Activated CD4-positive, alpha-beta T cell treated with anti-CD3 and anti-CD28 coated beads, Interleukin-2, amount 10 ng/mL, durations not matched to agents 7 days and 5 days (primary cell): Measurements from ENCODE around the gene C4BPB. TPM values are rescaled to one million over a fixed set of nuclear protein-coding genes. Genes with fewer than 3 reads are reported as not detected.

Source experiments
- CTCF ChIA-PET: fragments of 350-600 bp; sonication (Branson Sonifier 250); formaldehyde crosslinking; loops from one replicate; lab custom pipeline; 2021; ENCODE audit warnings: antibody characterized with exemption; lab: Charles Lee
- POLR2A ChIA-PET: fragments of 350-600 bp; sonication (Branson Sonifier 250); formaldehyde crosslinking; loops from one replicate; lab custom pipeline; 2021; ENCODE audit warnings: antibody characterized with exemption; lab: Charles Lee
- DNase-seq: peaks from one replicate; pipeline ENCODE4 v3.0.0-alpha.2; 2020
- H3K27ac Mint-ChIP-seq: one replicate; pipeline ENCODE4 v1.8.0; 2021; ENCODE audit warnings: mild to moderate bottlenecking, moderate library complexity, mixed read lengths
- H3K27me3 Mint-ChIP-seq: one replicate; pipeline ENCODE4 v1.8.0; 2021; ENCODE audit warnings: mixed read lengths
- H3K36me3 Mint-ChIP-seq: one replicate; pipeline ENCODE4 v1.8.0; 2021; ENCODE audit warnings: low read depth, mixed read lengths
- H3K4me1 Mint-ChIP-seq: one replicate; pipeline ENCODE4 v1.8.0; 2021; ENCODE audit warnings: mixed read lengths
- H3K4me3 Mint-ChIP-seq: one replicate; pipeline ENCODE4 v1.8.0; 2021; ENCODE audit warnings: mild to moderate bottlenecking, moderate library complexity, mixed read lengths
- H3K9me3 Mint-ChIP-seq: one replicate; pipeline ENCODE4 v1.8.0; 2021; ENCODE audit warnings: mixed read lengths
- total RNA-seq, 2 experiments: library from RNA; stranded (reverse); gene quantifications; one replicate each; pipeline ENCODE4 v1.2.3, GENCODE V29; 2021

Gene C4BPB
- total RNA-seq, 2 experiments from 2014 or later, result 2.1 to 3.1 TPM

GRCh38 chr1:207051191-207051943 lies 37.3 kb upstream of the C4BPB start, which contains the start of gene YOD1:
YOD1 (minus strand) TSS chr1:207051208; CDS start chr1:207051030, 178 bp downstream.
- CTCF ChIA-PET, result interaction anchor here (0.5 kb wide), 1 partner anchor 11 kb away, joined by 3 read pairs; no protein-coding TSS in a partner anchor
- H3K27me3 Mint-ChIP-seq, result peaks cover 7% of the 10 kb centered on the region

DNA sequence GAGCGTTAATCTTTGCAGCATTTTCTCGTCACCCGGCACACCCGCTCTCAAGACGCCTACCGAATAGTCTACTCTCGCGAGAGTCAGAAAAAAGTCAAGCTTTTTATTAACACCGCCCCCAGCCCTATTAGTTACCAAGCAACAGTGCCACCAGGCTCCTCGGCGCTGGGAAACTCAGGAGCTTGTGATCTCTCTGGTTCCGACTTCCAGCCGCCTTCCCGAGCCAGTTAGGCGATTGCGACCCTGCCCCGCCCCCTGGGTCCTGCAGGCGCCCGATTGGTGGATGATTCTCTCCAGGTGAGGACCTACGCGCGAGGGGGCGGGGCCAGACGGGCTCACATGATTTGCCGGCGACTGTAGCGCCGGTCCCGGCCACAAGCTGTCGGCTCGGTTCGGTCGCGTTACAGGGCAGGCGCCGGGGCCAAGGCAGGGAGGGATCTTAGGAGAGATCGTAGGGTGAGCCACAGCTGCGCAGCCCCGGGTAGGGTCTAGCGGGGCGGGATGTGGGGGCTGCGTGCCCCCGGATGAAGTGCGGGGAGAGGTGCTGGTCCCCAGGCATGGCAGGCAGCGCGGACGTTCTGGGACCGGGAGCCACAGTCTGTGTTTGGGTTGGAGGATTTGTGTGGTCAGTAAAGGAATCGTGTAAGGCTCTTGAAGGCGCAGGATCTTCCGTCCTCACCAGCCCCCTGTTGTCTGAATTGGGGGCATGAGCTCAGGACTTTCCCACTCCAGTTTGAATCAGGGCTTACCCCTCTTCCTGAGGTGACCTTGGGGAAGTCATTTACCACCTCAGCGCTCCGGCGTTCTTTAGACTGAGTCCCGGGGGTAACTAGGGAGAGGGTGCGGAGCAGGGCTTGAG lies 35.5 kb upstream of the C4BPB start, which contains the start of gene PFKFB2:
Gene PFKFB2 (plus strand): TSS at position 365 of the 859 bp plus-strand sequence. CDS start 1,443 bp downstream, outside the sequence.
- H3K27ac Mint-ChIP-seq, result peak within 1 kb of the TSS; percentile 89

More at GRCh38 chr1:207051191-207051943, 37.3 kb upstream of the C4BPB start, which contains the start of gene YOD1:
- POLR2A ChIA-PET, result no interaction called here
- Mint-ChIP-seq H3K4me1 (peaks cover 67% of the 10 kb centered on the region), H3K36me3 (peaks cover 31% of the 10 kb centered on the region), H3K4me3 (peak within 1 kb of the TSS; percentile 93), H3K27ac (peak within 1 kb of the TSS; percentile 94), H3K9me3 (peaks cover 9% of the 10 kb centered on the region)
- no peak for DNase-seq

GRCh38 chr1:207054491-207054890 lies 34.2 kb upstream of the C4BPB start:
- DNase-seq, result no peak
- ChIA-PET POLR2A (no interaction called here), CTCF (interaction anchor here (0.5 to 0.7 kb wide), 2 partner anchors 23 to 844 kb away, joined by 3 to 4 read pairs; no protein-coding TSS in a partner anchor)
- H3K36me3 Mint-ChIP-seq, result peaks cover 10% of the 10 kb centered on the region
- peaks cover 9% of the 10 kb centered on the region for H3K9me3 Mint-ChIP-seq
- peaks cover 7% of the 10 kb centered on the region for H3K27me3 Mint-ChIP-seq
- H3K4me3 Mint-ChIP-seq, result no peak overlapping the region
- H3K4me1 Mint-ChIP-seq, result peaks cover 45% of the 10 kb centered on the region
- no peak overlapping the region for H3K27ac Mint-ChIP-seq

More for the DNA sequence above, 35.5 kb upstream of the C4BPB start, which contains the start of gene PFKFB2:
- CTCF ChIA-PET, result interaction anchor here (0.6 to 2.1 kb wide), 7 partner anchors 10 to 744 kb away, joined by 3 to 7 read pairs (median 4); no protein-coding TSS in a partner anchor
- POLR2A ChIA-PET, result interaction anchor here (0.6 kb wide), 1 partner anchor 725 kb away, joined by 4 read pairs; no protein-coding TSS in a partner anchor
- H3K4me1 Mint-ChIP-seq, result peaks cover 53% of the 10 kb centered on the region
- peak; percentile 95 for DNase-seq
- H3K4me3 Mint-ChIP-seq, result peak within 1 kb of the TSS; percentile 93
- H3K36me3 Mint-ChIP-seq, result peaks cover 17% of the 10 kb centered on the region
- peaks cover 7% of the 10 kb centered on the region for H3K27me3 Mint-ChIP-seq
- H3K9me3 Mint-ChIP-seq, result peaks cover 9% of the 10 kb centered on the region

DNA sequence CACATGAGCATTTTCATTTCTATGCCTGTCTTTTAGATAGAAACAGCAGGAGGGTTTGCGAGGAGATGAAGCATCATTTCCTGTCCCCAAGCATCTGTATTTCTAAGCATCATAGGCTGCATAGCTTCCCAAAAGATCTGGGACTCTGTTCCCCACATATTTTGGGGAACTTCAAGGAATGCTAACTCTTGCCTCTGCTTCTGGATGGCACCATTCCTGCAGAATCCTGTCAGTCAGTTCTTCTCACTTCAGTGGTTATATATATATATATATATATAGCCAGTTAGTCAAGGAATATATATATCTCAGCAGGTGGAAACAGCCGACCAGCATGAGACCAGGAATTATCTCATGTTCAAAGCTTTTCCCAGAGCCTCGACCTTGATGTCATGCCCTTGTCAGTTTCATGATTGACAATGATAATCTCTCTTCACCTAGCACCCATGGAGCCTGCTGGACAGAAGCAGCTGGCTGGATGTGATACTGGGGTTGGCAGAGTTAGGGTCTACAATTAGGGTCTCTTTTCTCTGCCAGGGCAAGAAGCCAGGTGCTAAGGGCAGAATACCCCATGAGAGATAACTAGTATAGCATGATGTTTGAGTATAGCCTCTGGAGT lies 33.2 kb upstream of the C4BPB start:
- POLR2A ChIA-PET, result no interaction called here
- H3K27me3 Mint-ChIP-seq, result peaks cover 7% of the 10 kb centered on the region

GRCh38 chr1:207056673-207057072 lies 32.0 kb upstream of the C4BPB start:
- CTCF ChIA-PET, result interaction anchor here (0.6 to 1.5 kb wide), 5 partner anchors 12 to 264 kb away, joined by 3 to 4 read pairs (median 3); no protein-coding TSS in a partner anchor
- no peak overlapping the region for H3K4me3 Mint-ChIP-seq
- peaks cover 7% of the 10 kb centered on the region for H3K27me3 Mint-ChIP-seq
- H3K4me1 Mint-ChIP-seq, result peaks cover 34% of the 10 kb centered on the region
- H3K9me3 Mint-ChIP-seq, result peaks cover 1% of the 10 kb centered on the region
- no peak overlapping the region for H3K27ac Mint-ChIP-seq
- peaks cover 2% of the 10 kb centered on the region for H3K36me3 Mint-ChIP-seq
- POLR2A ChIA-PET, result no interaction called here
- DNase-seq, result no peak

More for the DNA sequence above, 33.2 kb upstream of the C4BPB start:
- H3K27ac Mint-ChIP-seq, result no peak overlapping the region
- H3K9me3 Mint-ChIP-seq, result peaks cover 9% of the 10 kb centered on the region
- CTCF ChIA-PET, result interaction anchor here (1.1 to 1.5 kb wide), 3 partner anchors 13 to 44 kb away, joined by 3 to 4 read pairs (median 3); no protein-coding TSS in a partner anchor
- H3K4me3 Mint-ChIP-seq, result no peak overlapping the region
- DNase-seq, result no peak
- H3K36me3 Mint-ChIP-seq, result peaks cover 3% of the 10 kb centered on the region
- H3K4me1 Mint-ChIP-seq, result peaks cover 42% of the 10 kb centered on the region

GRCh38 chr1:207058252-207058651 lies 30.4 kb upstream of the C4BPB start:
- Mint-ChIP-seq H3K4me3 (no peak overlapping the region), H3K27me3 (peaks cover 5% of the 10 kb centered on the region), H3K36me3 (no peaks in the 10 kb centered on the region), H3K4me1 (peaks cover 19% of the 10 kb centered on the region), H3K9me3 (no peaks in the 10 kb centered on the region), H3K27ac (no peak overlapping the region)
- no peak for DNase-seq
- POLR2A ChIA-PET, result no interaction called here
- CTCF ChIA-PET, result interaction anchor here (3.3 kb wide), 1 partner anchor 9 kb away, joined by 14 read pairs; no protein-coding TSS in a partner anchor

GRCh38 chr1:207058878-207059867 lies 29.5 kb upstream of the C4BPB start:
- Mint-ChIP-seq H3K27me3 (peaks cover 5% of the 10 kb centered on the region), H3K4me1 (peaks cover 13% of the 10 kb centered on the region), H3K4me3 (no peak overlapping the region), H3K36me3 (no peaks in the 10 kb centered on the region), H3K27ac (no peak overlapping the region), H3K9me3 (no peaks in the 10 kb centered on the region)
- CTCF ChIA-PET, result interaction anchor here (1.0 to 3.3 kb wide), 5 partner anchors 9 to 123 kb away, joined by 3 to 14 read pairs (median 3); no protein-coding TSS in a partner anchor
- DNase-seq, result no peak
- POLR2A ChIA-PET, result no interaction called here

DNA sequence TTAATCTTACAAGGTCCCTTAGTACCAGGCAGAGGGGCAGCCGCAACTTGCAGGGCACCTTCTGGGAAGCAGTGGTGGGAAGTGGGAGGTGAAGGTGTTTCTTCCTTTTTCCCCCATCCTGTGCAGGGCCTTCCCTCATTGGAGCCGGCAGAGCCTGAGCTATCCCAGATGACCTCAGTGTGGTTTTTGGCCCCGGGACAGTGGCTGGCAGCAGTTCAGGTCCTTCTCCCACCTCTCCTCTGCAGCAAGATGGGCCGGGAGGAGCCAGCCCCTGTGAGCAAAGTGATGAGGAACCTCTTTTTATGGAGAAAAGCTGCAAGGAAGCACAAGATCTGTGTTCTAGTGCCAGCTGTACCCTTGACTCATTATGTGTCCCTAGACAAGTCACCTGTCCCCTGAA lies 28.8 kb upstream of the C4BPB start:
- H3K36me3 Mint-ChIP-seq, result no peaks in the 10 kb centered on the region
- POLR2A ChIA-PET, result interaction anchor here (0.6 kb wide), 2 partner anchors 347 to 354 kb away, joined by 3 read pairs; no protein-coding TSS in a partner anchor
- peaks cover 7% of the 10 kb centered on the region for H3K4me1 Mint-ChIP-seq

GRCh38 chr1:207060596-207060995 lies 28.1 kb upstream of the C4BPB start:
- CTCF ChIA-PET, result interaction anchor here (0.6 to 3.3 kb wide), 6 partner anchors 10 to 124 kb away, joined by 3 to 14 read pairs (median 3); no protein-coding TSS in a partner anchor
- POLR2A ChIA-PET, result interaction anchor here (0.6 kb wide), 1 partner anchor 347 kb away, joined by 3 read pairs; no protein-coding TSS in a partner anchor
- H3K27me3 Mint-ChIP-seq, result no peaks in the 10 kb centered on the region
- no peaks in the 10 kb centered on the region for H3K36me3 Mint-ChIP-seq
- H3K27ac Mint-ChIP-seq, result no peak overlapping the region
- no peak for DNase-seq
- H3K4me3 Mint-ChIP-seq, result no peak overlapping the region
- H3K9me3 Mint-ChIP-seq, result no peaks in the 10 kb centered on the region
- peaks cover 3% of the 10 kb centered on the region for H3K4me1 Mint-ChIP-seq

More for the DNA sequence above, 28.8 kb upstream of the C4BPB start:
- DNase-seq, result no peak
- H3K27ac Mint-ChIP-seq, result no peak overlapping the region
- peaks cover 4% of the 10 kb centered on the region for H3K27me3 Mint-ChIP-seq
- H3K9me3 Mint-ChIP-seq, result no peaks in the 10 kb centered on the region
- CTCF ChIA-PET, result interaction anchor here (0.8 to 3.3 kb wide), 7 partner anchors 9 to 123 kb away, joined by 3 to 14 read pairs (median 3); no protein-coding TSS in a partner anchor
- no peak overlapping the region for H3K4me3 Mint-ChIP-seq

DNA sequence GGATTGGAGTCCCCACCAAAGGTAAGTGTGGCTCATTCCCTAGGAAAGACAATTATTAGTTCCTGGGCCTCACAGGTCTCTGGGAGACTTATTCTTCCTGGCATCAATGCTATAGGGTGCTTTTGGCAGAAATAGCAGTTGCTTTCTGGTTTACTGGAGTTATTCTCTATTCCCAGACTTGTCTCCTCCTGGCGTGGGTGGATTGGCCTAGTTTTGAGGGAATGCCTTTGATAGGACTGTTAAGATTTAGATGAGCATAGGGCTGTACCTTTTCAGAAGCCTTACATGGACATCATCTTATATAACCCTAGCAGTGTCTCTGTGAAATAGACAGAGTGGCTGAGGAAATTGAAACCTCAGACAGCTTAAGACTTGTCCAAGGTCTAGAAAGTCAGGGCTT lies 26.6 kb upstream of the C4BPB start:
- Mint-ChIP-seq H3K27me3 (no peaks in the 10 kb centered on the region), H3K4me3 (no peak overlapping the region), H3K4me1 (peaks cover 3% of the 10 kb centered on the region), H3K27ac (no peak overlapping the region), H3K9me3 (no peaks in the 10 kb centered on the region), H3K36me3 (no peaks in the 10 kb centered on the region)
- ChIA-PET POLR2A (no interaction called here), CTCF (no interaction called here)
- no peak for DNase-seq

- Mint-ChIP-seq H3K27me3 (no peaks in the 10 kb centered on the region), H3K27ac (no peak overlapping the region), H3K36me3 (no peaks in the 10 kb centered on the region), H3K9me3 (no peaks in the 10 kb centered on the region), H3K4me3 (no peak overlapping the region), H3K4me1 (peaks cover 6% of the 10 kb centered on the region)
- no peak for DNase-seq
- ChIA-PET POLR2A (no interaction called here), CTCF (no interaction called here)
These were observed 25.6 kb upstream of the C4BPB start for GRCh38 chr1:207063014-207063413.
